ENCODE results near the gene KRTAP12-1. TPM values are rescaled to one million over a fixed set of nuclear protein-coding genes. Genes with fewer than 3 reads are reported as not detected.

The KRTAP12-1 gene
- total RNA-seq, 1 donor = not detected

DNA sequence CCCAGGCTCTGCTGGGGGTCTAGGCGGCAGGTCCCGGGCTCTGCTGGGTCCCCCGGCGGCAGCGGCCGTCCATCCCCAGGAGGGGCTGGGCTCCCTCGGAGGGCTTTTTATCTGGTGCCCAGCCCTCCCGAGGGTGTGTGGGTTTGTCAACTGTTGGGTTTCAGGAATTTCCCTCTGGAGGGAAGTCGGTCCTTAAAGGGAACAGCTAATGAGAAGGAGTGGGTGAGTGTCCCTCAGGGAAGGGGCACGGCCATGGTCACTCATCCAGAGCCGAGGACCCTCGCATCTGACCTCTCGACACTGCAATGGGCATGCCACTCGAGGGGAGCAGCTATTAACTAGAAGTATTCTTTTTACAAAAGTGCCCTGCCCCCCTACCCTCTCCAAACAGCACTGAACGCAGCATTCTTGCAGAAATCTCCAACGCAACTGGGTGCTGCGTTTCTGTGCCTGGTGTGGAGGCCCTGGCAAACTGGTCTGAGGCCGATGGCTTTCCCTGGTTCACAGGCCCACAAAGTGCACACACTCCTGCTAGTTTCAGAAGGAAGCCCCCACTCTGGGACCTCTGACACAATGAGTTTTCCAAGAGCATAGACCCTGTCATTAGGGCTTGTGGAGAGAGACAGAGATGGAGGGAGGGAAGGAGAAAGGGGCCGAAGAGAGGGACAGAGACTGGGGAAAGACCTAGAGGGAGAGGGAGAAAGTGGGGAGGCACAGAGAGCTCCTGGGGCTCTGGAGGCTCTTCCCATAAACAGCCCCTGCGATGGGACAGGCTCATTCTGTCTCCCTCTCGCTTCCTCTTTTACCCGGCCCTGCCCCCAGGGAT is 30.5 kb upstream of the KRTAP12-1 start:
- H3K4me3 ChIP-seq (ENCODE audit: low read depth, low read length) = no peak overlapping the region
- no peak for DNase-seq (ENCODE audit: low read depth)
- TF ChIP-seq, protein P1, sequence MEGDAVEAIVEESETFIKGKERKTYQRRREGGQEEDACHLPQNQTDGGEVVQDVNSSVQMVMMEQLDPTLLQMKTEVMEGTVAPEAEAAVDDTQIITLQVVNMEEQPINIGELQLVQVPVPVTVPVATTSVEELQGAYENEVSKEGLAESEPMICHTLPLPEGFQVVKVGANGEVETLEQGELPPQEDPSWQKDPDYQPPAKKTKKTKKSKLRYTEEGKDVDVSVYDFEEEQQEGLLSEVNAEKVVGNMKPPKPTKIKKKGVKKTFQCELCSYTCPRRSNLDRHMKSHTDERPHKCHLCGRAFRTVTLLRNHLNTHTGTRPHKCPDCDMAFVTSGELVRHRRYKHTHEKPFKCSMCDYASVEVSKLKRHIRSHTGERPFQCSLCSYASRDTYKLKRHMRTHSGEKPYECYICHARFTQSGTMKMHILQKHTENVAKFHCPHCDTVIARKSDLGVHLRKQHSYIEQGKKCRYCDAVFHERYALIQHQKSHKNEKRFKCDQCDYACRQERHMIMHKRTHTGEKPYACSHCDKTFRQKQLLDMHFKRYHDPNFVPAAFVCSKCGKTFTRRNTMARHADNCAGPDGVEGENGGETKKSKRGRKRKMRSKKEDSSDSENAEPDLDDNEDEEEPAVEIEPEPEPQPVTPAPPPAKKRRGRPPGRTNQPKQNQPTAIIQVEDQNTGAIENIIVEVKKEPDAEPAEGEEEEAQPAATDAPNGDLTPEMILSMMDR (IDR thresholded peaks at IDR 0.05; ENCODE audit: insufficient read depth, low read depth, low read length) = no peak

- TF ChIP-seq, protein P1 (IDR thresholded peaks at IDR 0.05; ENCODE audit: insufficient read depth, low read depth, low read length) = no peak
- DNase-seq (ENCODE audit: low read depth) = no peak
- H3K4me3 ChIP-seq (ENCODE audit: low read depth, low read length) = no peak within 1 kb of the TSS
Observed at GRCh38 chr21:44711327-44712202, 29.6 kb upstream of the KRTAP12-1 start, which contains the start of gene TSPEAR. Gene TSPEAR, minus strand, starts transcription at chr21:44711572. Its CDS starts 58 bp downstream, at chr21:44711514.

GRCh38 chr21:44710756-44711326 is 28.9 kb upstream of the KRTAP12-1 start:
- TF ChIP-seq, protein P1 (IDR thresholded peaks at IDR 0.05; ENCODE audit: insufficient read depth, low read depth, low read length) = no peak
- no peak overlapping the region for H3K4me3 ChIP-seq (ENCODE audit: low read depth, low read length)
- DNase-seq (ENCODE audit: low read depth) = no peak

DNA sequence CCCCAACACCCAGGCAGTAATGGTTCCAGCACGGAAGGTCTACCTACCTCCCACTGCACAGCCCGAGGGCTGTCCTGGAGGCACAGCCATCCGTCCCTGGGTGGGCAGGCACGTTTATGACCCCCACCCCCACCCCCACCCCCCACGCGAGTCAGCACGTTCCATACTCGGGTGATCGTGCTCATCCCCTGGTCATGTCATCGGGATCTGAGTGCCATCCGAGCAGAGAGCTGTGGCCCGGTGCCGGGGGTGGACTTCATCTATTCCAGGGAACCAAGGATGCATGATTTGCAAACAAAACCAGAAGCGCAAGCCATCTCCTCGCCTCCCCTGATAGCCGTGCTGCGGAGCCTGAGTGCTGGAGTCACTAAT is 28.3 kb upstream of the KRTAP12-1 start:
- DNase-seq (ENCODE audit: low read depth) = no peak
- H3K4me3 ChIP-seq (ENCODE audit: low read depth, low read length) = no peak overlapping the region
- TF ChIP-seq, protein P1 (IDR thresholded peaks at IDR 0.05; ENCODE audit: insufficient read depth, low read depth, low read length) = no peak

DNA sequence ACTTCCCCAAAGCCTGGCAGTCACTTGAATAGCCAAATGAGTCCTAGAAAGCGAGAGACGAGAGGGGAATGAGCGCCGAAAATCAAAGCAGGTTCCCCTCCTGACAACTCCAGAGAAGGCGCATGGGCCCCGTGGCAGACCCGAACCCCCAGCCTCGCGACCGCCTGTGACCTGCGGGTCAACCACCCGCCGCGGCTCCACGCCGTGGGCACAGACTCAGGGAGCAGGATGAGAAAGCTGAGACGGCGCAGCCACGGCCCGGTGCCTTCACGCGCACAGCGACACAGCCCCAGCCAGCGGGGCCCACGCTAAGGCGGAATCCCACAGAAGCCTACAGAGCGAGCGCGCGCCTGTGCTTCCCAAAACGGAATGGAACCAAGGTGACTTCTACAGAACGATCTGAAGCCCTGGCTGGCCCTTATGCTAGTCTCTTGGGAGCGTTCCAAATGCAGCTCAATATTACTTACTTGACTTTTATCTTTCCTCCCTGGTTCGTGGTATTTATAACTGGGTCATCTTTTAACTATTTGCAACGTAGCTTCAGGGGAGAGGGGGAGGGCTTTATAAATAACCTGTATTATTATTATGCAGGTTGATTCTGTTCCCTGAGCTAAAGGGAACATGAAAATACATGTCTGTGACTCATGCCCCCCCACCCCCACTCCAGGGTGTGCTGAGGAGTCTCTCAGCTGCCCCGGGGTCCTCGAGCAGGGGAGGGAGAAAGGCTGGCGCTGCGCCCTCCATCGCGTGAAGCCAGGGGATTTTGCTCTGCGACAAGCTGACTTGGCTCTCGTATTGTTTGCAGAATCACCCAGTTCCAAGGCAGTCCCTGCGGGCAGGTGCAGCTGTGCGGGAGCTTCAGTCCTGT is 27.7 kb upstream of the KRTAP12-1 start:
- peak; percentile 1 for DNase-seq (ENCODE audit: low read depth)
- TF ChIP-seq, protein P1 (IDR thresholded peaks at IDR 0.05; ENCODE audit: insufficient read depth, low read depth, low read length) = no peak
- no peak overlapping the region for H3K4me3 ChIP-seq (ENCODE audit: low read depth, low read length)

All from fibroblast of villous mesenchyme (primary cell).